GM23338 (cell line): ENCODE results near the gene SMYD3. TPM values are rescaled to one million over a fixed set of nuclear protein-coding genes. Genes with fewer than 3 reads are reported as not detected.
A peak's percentile ranks its signal among the peaks of the same experiment; 100 is the strongest.

ENCODE experiments used
- ATAC-seq: fragments of 200-7000 bp; cut with Tn5 transposase; 3 replicates; pipeline ENCODE4 v1.9.1; 2020
- DNase-seq: peaks from one replicate; pipeline ENCODE4 v3.0.0-alpha.2; 2015; ENCODE audit warnings: low spot score
- H2AFZ ChIP-seq: fragments of 200-600 bp; sonication (generic); 2 replicates; pipeline ENCODE4 v1.8.0; 2016; ENCODE audit warnings: antibody characterized with exemption, mild to moderate bottlenecking, moderate library complexity
- H3F3A ChIP-seq: fragments of 200-600 bp; sonication (generic); replicated peaks from 2 replicates; pipeline ENCODE4 v1.8.0; 2017; ENCODE audit warnings: antibody characterized with exemption, mixed run types, low read depth
- H3K27ac ChIP-seq: fragments of 200-600 bp; sonication (generic); 2 replicates; pipeline ENCODE4 v1.6.1; 2016; ENCODE audit warnings: low read depth
- H3K27me3 ChIP-seq: fragments of 200-600 bp; sonication (generic); 2 replicates; pipeline ENCODE4 v1.8.0; 2016; ENCODE audit warnings: mild to moderate bottlenecking, mixed run types, moderate library complexity; ENCODE audit not compliant: insufficient read depth
- H3K36me3 ChIP-seq: fragments of 200-600 bp; sonication (generic); 2 replicates; pipeline ENCODE4 v1.8.0; 2016; ENCODE audit warnings: mild to moderate bottlenecking; ENCODE audit not compliant: insufficient read depth
- H3K4me1 ChIP-seq: fragments of 200-600 bp; sonication (generic); 2 replicates; pipeline ENCODE4 v1.8.0; 2016; ENCODE audit warnings: mild to moderate bottlenecking, moderate library complexity; ENCODE audit not compliant: insufficient read depth
- H3K4me2 ChIP-seq: fragments of 200-600 bp; sonication (generic); 2 replicates; pipeline ENCODE4 v1.7.1; 2017; ENCODE audit warnings: mixed run types
- H3K4me3 ChIP-seq: fragments of 200-600 bp; sonication (generic); 2 replicates; pipeline ENCODE4 v1.6.1; 2016; ENCODE audit warnings: mixed run types
- H3K79me2 ChIP-seq: fragments of 200-600 bp; sonication (generic); replicated peaks from 2 replicates; pipeline ENCODE4 v1.8.0; 2017; ENCODE audit warnings: mild to moderate bottlenecking; ENCODE audit not compliant: insufficient read depth
- H3K9me2 ChIP-seq: fragments of 200-600 bp; sonication (generic); 2 replicates; pipeline ENCODE4 v1.8.0; 2017; ENCODE audit not compliant: insufficient read depth
- H4K20me1 ChIP-seq: fragments of 200-600 bp; sonication (generic); replicated peaks from 2 replicates; pipeline ENCODE4 v1.8.0; 2017; ENCODE audit warnings: mild to moderate bottlenecking; ENCODE audit not compliant: insufficient read depth
- H3K27ac Mint-ChIP-seq: 2 replicates; pipeline ENCODE4 v1.8.0; 2020; ENCODE audit warnings: inconsistent platforms, mild to moderate bottlenecking, moderate library complexity, mixed read lengths
- H3K27me3 Mint-ChIP-seq: 3 replicates; pipeline ENCODE4 v1.8.0; 2022; ENCODE audit warnings: low read depth, mild to moderate bottlenecking, moderate library complexity, mixed read lengths, inconsistent platforms; ENCODE audit not compliant: insufficient read depth, poor library complexity
- H3K36me3 Mint-ChIP-seq: 3 replicates; pipeline ENCODE4 v1.8.0; 2021; ENCODE audit warnings: low read depth, mild to moderate bottlenecking, inconsistent platforms, moderate library complexity, mixed read lengths
- H3K4me1 Mint-ChIP-seq: 3 replicates; pipeline ENCODE4 v1.8.0; 2020; ENCODE audit warnings: mild to moderate bottlenecking, inconsistent platforms, mixed read lengths
- H3K4me3 Mint-ChIP-seq: 3 replicates; pipeline ENCODE4 v1.8.0; 2021; ENCODE audit warnings: moderate library complexity, mild to moderate bottlenecking, inconsistent platforms, mixed read lengths
- H3K9me3 Mint-ChIP-seq: 3 replicates; pipeline ENCODE4 v1.8.0; 2020; ENCODE audit warnings: moderate library complexity, mild to moderate bottlenecking, inconsistent platforms, mixed read lengths
- CREB1 ChIP-seq: fragments of 250-450 bp; sonication (Bioruptor Pico); IDR thresholded peaks from 2 replicates; pipeline ENCODE4 v1.5.0; 2020; ENCODE audit warnings: low read depth, mild to moderate bottlenecking, moderate library complexity
- CTCF ChIP-seq, 2 experiments: fragments of 200-600 bp in 1 of 2; sonication (generic) in 1 of 2; conservative IDR thresholded peaks; 2 replicates each; pipeline versions ENCODE4 v1.5.1 to v1.6.1; 2016 to 2017; ENCODE audit warnings: antibody characterized with exemption in 2 of 2, low read depth in 2 of 2, mild to moderate bottlenecking in 2 of 2, moderate library complexity in 1 of 2
- ETS1 ChIP-seq: IDR thresholded peaks from 2 replicates; pipeline ENCODE4 v1.6.1; 2016; ENCODE audit warnings: antibody characterized with exemption
- EZH2 ChIP-seq: fragments of 200-600 bp; sonication (generic); IDR thresholded peaks from one replicate; pipeline ENCODE4 v1.8.0; 2017; ENCODE audit warnings: antibody characterized with exemption, mild to moderate bottlenecking, low read depth; ENCODE audit not compliant: unreplicated experiment
- EZH2phosphoT487 ChIP-seq: fragments of 200-600 bp; sonication (generic); IDR thresholded peaks from one replicate; pipeline ENCODE4 v1.8.1; 2018; ENCODE audit warnings: antibody characterized with exemption; ENCODE audit not compliant: unreplicated experiment
- JUNB ChIP-seq: IDR thresholded peaks from one replicate; pipeline ENCODE4 v1.6.1; 2016; ENCODE audit warnings: antibody characterized with exemption; ENCODE audit not compliant: unreplicated experiment
- NANOG ChIP-seq: IDR thresholded peaks from 2 replicates; pipeline ENCODE4 v1.6.1; 2016; ENCODE audit warnings: antibody characterized with exemption, borderline replicate concordance
- POLR2AphosphoS5 ChIP-seq: IDR thresholded peaks from 2 replicates; pipeline ENCODE4 v1.6.1; 2016; ENCODE audit warnings: antibody characterized with exemption, low read depth
- STAT1 ChIP-seq: IDR thresholded peaks from one replicate; pipeline ENCODE4 v1.6.1; 2016; ENCODE audit warnings: antibody characterized with exemption; ENCODE audit not compliant: unreplicated experiment
- ZNF114 ChIP-seq: fragments of 250-450 bp; sonication (Bioruptor Pico); IDR thresholded peaks from 2 replicates; pipeline ENCODE4 v1.5.0; 2020; ENCODE audit warnings: mild to moderate bottlenecking, moderate library complexity
- ZNF331 ChIP-seq: fragments of 250-450 bp; sonication (Bioruptor Pico); IDR thresholded peaks from 2 replicates; pipeline ENCODE4 v1.5.0; 2020; ENCODE audit warnings: low read depth, mild to moderate bottlenecking, moderate library complexity
- polyA plus RNA-seq: library from polyadenylated mRNA; unstranded; fragments of >200 nt; fragmentation: Nextera tagmentation; extraction: Ambion mirVana; gene quantifications from 2 replicates; pipeline ENCODE4 v1.2.1, GENCODE V29; 2016
- total RNA-seq: library from RNA; depleted of rRNA; stranded (reverse); fragments of >200 nt; shearing (Covaris generic); gene quantifications from 2 replicates; pipeline ENCODE4 v1.2.3, GENCODE V29; 2014
- TF ChIP-seq, protein P1 (sequence below): IDR thresholded peaks from one replicate; pipeline ENCODE4 v1.6.1; 2018; ENCODE audit warnings: antibody characterized with exemption; ENCODE audit not compliant: unreplicated experiment
- TF ChIP-seq, protein P2 (sequence below): fragments of 250-450 bp; sonication (Bioruptor Pico); IDR thresholded peaks from 2 replicates; pipeline ENCODE4 v1.5.0; 2020; ENCODE audit warnings: mild to moderate bottlenecking, moderate library complexity

SMYD3 gene
- total and polyA plus RNA-seq, 2 experiments from 2014 or later, result 31.8 to 34.4 TPM

DNA sequence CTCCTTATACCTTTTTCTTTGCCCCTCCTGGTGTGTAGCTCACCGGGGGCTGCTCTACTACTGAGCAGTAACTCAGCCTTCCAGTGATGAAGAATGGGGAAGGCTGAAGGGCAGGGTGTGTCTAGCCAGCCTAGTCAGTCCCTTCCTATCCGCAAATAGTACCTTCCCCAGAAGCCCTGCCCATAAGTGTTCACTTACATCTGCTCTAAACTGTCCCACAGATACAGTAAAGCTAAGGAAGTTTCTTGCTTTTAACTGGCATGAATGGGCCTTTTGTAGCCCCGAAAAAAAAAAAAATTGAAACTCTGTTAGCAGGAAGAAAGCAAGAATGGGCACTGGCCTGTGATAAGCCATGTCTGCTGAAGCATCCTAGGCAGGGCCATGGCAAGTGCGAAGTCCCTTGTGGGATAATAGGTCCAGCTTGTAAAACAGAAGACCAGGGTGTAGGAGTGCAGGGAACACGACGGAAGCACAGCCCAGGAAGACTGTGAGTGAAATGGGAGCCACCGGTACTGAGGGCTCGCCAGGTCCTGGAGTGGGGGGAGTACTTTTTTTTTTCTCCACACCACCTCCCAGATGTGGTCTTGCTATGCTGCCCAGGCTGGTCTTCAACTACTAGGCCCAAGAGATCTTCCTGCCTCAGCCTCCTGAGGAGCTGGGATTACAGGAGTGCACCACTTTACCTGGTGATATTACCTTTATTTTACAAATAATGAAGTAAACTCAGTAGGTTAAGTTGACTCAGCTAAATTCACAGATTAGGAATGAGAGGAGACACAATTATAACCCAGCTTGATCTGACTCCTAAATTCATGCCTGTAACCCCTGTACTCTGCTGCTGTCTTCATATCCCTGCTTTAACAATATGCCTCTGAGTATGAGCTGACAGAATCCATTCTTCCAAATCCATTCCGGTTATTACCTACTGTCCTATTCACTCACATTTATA lies 347.5 kb downstream of the SMYD3 start:
- H3K27me3 ChIP-seq, result no peaks in the 10 kb centered on the region
- H3K36me3 Mint-ChIP-seq, result no peaks in the 10 kb centered on the region

More for the DNA sequence above, 347.5 kb downstream of the SMYD3 start:
- no peak for DNase-seq
- H3K27ac ChIP-seq, result no peak overlapping the region
- no peak overlapping the region for H3K4me3 ChIP-seq
- peaks cover 11% of the 10 kb centered on the region; the same call in 1 of the 2 replicates for H3K4me1 ChIP-seq
- no peaks in the 10 kb centered on the region for H4K20me1 ChIP-seq
- no peaks in the 10 kb centered on the region for H3K27me3 Mint-ChIP-seq
- ATAC-seq, result peak; percentile 43
- peak overlapping the region; percentile 11; the same call in 1 of the 2 replicates for H3K27ac Mint-ChIP-seq
- H3K4me2 ChIP-seq, result no peak overlapping the region
- H3K4me3 Mint-ChIP-seq, result no peak overlapping the region
- no peak for TF ChIP-seq EZH2phosphoT487
- no peak for TF ChIP-seq ZNF331 (CRISPR knock-in tag)
- no peak for TF ChIP-seq CREB1 (CRISPR knock-in tag)
- TF ChIP-seq, protein P1, sequence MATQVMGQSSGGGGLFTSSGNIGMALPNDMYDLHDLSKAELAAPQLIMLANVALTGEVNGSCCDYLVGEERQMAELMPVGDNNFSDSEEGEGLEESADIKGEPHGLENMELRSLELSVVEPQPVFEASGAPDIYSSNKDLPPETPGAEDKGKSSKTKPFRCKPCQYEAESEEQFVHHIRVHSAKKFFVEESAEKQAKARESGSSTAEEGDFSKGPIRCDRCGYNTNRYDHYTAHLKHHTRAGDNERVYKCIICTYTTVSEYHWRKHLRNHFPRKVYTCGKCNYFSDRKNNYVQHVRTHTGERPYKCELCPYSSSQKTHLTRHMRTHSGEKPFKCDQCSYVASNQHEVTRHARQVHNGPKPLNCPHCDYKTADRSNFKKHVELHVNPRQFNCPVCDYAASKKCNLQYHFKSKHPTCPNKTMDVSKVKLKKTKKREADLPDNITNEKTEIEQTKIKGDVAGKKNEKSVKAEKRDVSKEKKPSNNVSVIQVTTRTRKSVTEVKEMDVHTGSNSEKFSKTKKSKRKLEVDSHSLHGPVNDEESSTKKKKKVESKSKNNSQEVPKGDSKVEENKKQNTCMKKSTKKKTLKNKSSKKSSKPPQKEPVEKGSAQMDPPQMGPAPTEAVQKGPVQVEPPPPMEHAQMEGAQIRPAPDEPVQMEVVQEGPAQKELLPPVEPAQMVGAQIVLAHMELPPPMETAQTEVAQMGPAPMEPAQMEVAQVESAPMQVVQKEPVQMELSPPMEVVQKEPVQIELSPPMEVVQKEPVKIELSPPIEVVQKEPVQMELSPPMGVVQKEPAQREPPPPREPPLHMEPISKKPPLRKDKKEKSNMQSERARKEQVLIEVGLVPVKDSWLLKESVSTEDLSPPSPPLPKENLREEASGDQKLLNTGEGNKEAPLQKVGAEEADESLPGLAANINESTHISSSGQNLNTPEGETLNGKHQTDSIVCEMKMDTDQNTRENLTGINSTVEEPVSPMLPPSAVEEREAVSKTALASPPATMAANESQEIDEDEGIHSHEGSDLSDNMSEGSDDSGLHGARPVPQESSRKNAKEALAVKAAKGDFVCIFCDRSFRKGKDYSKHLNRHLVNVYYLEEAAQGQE, result no peak
- no peak for TF ChIP-seq STAT1
- no peak for TF ChIP-seq CTCF (conservative IDR thresholded peaks at IDR 0.05; ENCODE audit: low read depth in 2 of 2)
- TF ChIP-seq EZH2, result no peak
- no peak for TF ChIP-seq ZNF114 (CRISPR knock-in tag)
- no peak for TF ChIP-seq POLR2AphosphoS5
- no peak for TF ChIP-seq NANOG
- TF ChIP-seq ETS1, result no peak
- TF ChIP-seq JUNB, result no peak
- TF ChIP-seq, protein P2, sequence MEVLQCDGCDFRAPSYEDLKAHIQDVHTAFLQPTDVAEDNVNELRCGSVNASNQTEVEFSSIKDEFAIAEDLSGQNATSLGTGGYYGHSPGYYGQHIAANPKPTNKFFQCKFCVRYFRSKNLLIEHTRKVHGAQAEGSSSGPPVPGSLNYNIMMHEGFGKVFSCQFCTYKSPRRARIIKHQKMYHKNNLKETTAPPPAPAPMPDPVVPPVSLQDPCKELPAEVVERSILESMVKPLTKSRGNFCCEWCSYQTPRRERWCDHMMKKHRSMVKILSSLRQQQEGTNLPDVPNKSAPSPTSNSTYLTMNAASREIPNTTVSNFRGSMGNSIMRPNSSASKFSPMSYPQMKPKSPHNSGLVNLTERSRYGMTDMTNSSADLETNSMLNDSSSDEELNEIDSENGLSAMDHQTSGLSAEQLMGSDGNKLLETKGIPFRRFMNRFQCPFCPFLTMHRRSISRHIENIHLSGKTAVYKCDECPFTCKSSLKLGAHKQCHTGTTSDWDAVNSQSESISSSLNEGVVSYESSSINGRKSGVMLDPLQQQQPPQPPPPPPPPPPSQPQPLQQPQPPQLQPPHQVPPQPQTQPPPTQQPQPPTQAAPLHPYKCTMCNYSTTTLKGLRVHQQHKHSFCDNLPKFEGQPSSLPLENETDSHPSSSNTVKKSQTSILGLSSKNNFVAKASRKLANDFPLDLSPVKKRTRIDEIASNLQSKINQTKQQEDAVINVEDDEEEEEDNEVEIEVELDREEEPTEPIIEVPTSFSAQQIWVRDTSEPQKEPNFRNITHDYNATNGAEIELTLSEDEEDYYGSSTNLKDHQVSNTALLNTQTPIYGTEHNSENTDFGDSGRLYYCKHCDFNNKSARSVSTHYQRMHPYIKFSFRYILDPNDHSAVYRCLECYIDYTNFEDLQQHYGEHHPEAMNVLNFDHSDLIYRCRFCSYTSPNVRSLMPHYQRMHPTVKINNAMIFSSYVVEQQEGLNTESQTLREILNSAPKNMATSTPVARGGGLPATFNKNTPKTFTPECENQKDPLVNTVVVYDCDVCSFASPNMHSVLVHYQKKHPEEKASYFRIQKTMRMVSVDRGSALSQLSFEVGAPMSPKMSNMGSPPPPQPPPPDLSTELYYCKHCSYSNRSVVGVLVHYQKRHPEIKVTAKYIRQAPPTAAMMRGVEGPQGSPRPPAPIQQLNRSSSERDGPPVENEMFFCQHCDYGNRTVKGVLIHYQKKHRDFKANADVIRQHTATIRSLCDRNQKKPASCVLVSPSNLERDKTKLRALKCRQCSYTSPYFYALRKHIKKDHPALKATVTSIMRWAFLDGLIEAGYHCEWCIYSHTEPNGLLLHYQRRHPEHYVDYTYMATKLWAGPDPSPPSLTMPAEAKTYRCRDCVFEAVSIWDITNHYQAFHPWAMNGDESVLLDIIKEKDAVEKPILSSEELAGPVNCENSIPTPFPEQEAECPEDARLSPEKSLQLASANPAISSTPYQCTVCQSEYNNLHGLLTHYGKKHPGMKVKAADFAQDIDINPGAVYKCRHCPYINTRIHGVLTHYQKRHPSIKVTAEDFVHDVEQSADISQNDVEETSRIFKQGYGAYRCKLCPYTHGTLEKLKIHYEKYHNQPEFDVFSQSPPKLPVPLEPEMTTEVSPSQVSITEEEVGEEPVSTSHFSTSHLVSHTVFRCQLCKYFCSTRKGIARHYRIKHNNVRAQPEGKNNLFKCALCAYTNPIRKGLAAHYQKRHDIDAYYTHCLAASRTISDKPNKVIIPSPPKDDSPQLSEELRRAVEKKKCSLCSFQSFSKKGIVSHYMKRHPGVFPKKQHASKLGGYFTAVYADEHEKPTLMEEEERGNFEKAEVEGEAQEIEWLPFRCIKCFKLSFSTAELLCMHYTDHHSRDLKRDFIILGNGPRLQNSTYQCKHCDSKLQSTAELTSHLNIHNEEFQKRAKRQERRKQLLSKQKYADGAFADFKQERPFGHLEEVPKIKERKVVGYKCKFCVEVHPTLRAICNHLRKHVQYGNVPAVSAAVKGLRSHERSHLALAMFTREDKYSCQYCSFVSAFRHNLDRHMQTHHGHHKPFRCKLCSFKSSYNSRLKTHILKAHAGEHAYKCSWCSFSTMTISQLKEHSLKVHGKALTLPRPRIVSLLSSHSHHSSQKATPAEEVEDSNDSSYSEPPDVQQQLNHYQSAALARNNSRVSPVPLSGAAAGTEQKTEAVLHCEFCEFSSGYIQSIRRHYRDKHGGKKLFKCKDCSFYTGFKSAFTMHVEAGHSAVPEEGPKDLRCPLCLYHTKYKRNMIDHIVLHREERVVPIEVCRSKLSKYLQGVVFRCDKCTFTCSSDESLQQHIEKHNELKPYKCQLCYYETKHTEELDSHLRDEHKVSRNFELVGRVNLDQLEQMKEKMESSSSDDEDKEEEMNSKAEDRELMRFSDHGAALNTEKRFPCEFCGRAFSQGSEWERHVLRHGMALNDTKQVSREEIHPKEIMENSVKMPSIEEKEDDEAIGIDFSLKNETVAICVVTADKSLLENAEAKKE (CRISPR knock-in tag), result no peak
- H3K4me1 Mint-ChIP-seq, result peaks cover 29% of the 10 kb centered on the region
- no peaks in the 10 kb centered on the region for H3K9me2 ChIP-seq
- no peak overlapping the region for H2AFZ ChIP-seq
- no peaks in the 10 kb centered on the region for H3K9me3 Mint-ChIP-seq
- no peaks in the 10 kb centered on the region for H3K36me3 ChIP-seq
- H3K79me2 ChIP-seq, result no peaks in the 10 kb centered on the region
- H3F3A ChIP-seq, result no peaks in the 10 kb centered on the region
